Common myeloid progenitor, CD34-positive (primary cell): Measurements from ENCODE around the gene CLK2.

Experiments
- CTCF ChIA-PET: fragments of 350-600 bp; sonication (Branson Sonifier 250); formaldehyde crosslinking; loops from one replicate; lab custom pipeline; 2021; ENCODE audit warnings: antibody characterized with exemption; lab: Charles Lee
- POLR2A ChIA-PET: fragments of 350-600 bp; sonication (Branson Sonifier 250); formaldehyde crosslinking; loops from one replicate; lab custom pipeline; 2021; ENCODE audit warnings: antibody characterized with exemption; lab: Charles Lee
- DNase-seq, 3 donors: peaks; one replicate each; pipeline versions ENCODE4 v3.0.0 to v3.0.0-alpha.2; 2013
- H3K27ac ChIP-seq, 2 experiments: 1 replicate in 1 of 2; 2 replicates in 1 of 2; pipeline ENCODE4 v1.7.0; 2013; ENCODE audit warnings: inconsistent platforms in 2 of 2, low read length in 2 of 2, mild to moderate bottlenecking in 2 of 2, low read depth in 1 of 2, moderate library complexity in 1 of 2; ENCODE audit not compliant: severe bottlenecking in 2 of 2, insufficient read depth in 1 of 2, poor library complexity in 1 of 2
- H3K27me3 ChIP-seq, 5 experiments: replicated peaks in 2 of 5; 1 replicate in 3 of 5; 2 replicates in 2 of 5; pipeline versions ENCODE4 v1.6.1 to v1.7.0; 2013; ENCODE audit warnings: low read length in 4 of 5, mild to moderate bottlenecking in 2 of 5, moderate library complexity in 2 of 5, inconsistent platforms in 1 of 5; ENCODE audit not compliant: insufficient read depth in 5 of 5, control insufficient read depth in 4 of 5
- H3K36me3 ChIP-seq, 4 experiments: 1 replicate in 2 of 4; 2 replicates in 2 of 4; pipeline versions ENCODE4 v1.6.1 to v1.7.0; 2013; ENCODE audit warnings: low read length in 3 of 4, control low read depth in 1 of 4, mild to moderate bottlenecking in 1 of 4; ENCODE audit not compliant: control insufficient read depth in 4 of 4, insufficient read depth in 4 of 4
- H3K4me1 ChIP-seq, 4 experiments: 1 replicate in 3 of 4; 2 replicates in 1 of 4; pipeline versions ENCODE4 v1.6.1 to v1.7.1; 2013; ENCODE audit warnings: low read length in 3 of 4, mild to moderate bottlenecking in 3 of 4, control low read depth in 1 of 4, inconsistent platforms in 1 of 4, moderate library complexity in 1 of 4; ENCODE audit not compliant: control insufficient read depth in 4 of 4, insufficient read depth in 4 of 4; ENCODE audit errors: control extremely low read depth in 1 of 4
- H3K4me3 ChIP-seq, 7 experiments: 1 replicate in 4 of 7; 2 replicates in 3 of 7; pipeline versions ENCODE4 v1.5.1 to v1.7.0; 2013; ENCODE audit warnings: mild to moderate bottlenecking in 7 of 7, low read length in 6 of 7, moderate library complexity in 6 of 7, inconsistent platforms in 2 of 7, low read depth in 2 of 7, control low read depth in 1 of 7; ENCODE audit not compliant: insufficient read depth in 4 of 7, control insufficient read depth in 1 of 7; ENCODE audit errors: extremely low read depth in 1 of 7
- H3K9me3 ChIP-seq, 5 experiments: 1 replicate in 4 of 5; 2 replicates in 1 of 5; pipeline versions ENCODE4 v1.6.1 to v1.7.1; 2013; ENCODE audit warnings: low read length in 4 of 5, mild to moderate bottlenecking in 2 of 5, inconsistent platforms in 1 of 5, low read depth in 1 of 5, moderate library complexity in 1 of 5; ENCODE audit not compliant: control insufficient read depth in 4 of 5, insufficient read depth in 2 of 5; ENCODE audit errors: control extremely low read depth in 1 of 5
- WGBS: methylation state at CpG from one replicate; pipeline ENCODE4 v1.1.5; 2013; ENCODE audit not compliant: insufficient coverage; 5-methylcytosine and 5-hydroxymethylcytosine counted together

CLK2 gene

GRCh38 chr1:155269381-155269780, 3.9 kb downstream of the CLK2 start:
- H3K36me3 ChIP-seq = peaks cover 28 to 62% (median 50%) of the 10 kb centered on the region in 4 experiments
- H3K27ac ChIP-seq = no peak overlapping the region
- no peaks in the 10 kb centered on the region for H3K9me3 ChIP-seq
- 98% methylated on average over 15 of the region's 21 CpGs for WGBS
- ChIA-PET POLR2A (no interaction called here), CTCF (interaction anchor here (5.7 kb wide), 1 partner anchor 18 kb away, joined by 36 read pairs; no protein-coding TSS in a partner anchor)
- DNase-seq = no peak
- peaks cover 5 to 18% (median 13%) of the 10 kb centered on the region in 4 experiments for H3K4me1 ChIP-seq
- no peaks in the 10 kb centered on the region for H3K27me3 ChIP-seq
- H3K4me3 ChIP-seq = no peak overlapping the region

GRCh38 chr1:155268630-155269029, 4.7 kb downstream of the CLK2 start:
- no peak for DNase-seq
- WGBS = 97% methylated on average over 20 of the region's 21 CpGs
- Histone ChIP-seq H3K27me3 (no peaks in the 10 kb centered on the region), H3K4me1 (peaks cover 4 to 14% (median 9%) of the 10 kb centered on the region in 4 experiments), H3K4me3 (no peak overlapping the region), H3K9me3 (no peaks in the 10 kb centered on the region), H3K36me3 (peaks cover 28 to 69% (median 55%) of the 10 kb centered on the region in 4 experiments), H3K27ac (no peak overlapping the region)
- CTCF ChIA-PET = interaction anchor here (1.3 kb wide), 1 partner anchor 39 kb away, joined by 3 read pairs; no protein-coding TSS in a partner anchor
- POLR2A ChIA-PET = no interaction called here

GRCh38 chr1:155267373-155267772, 5.9 kb downstream of the CLK2 start:
- Histone ChIP-seq H3K27ac (no peak overlapping the region), H3K27me3 (no peaks in the 10 kb centered on the region), H3K9me3 (no peaks in the 10 kb centered on the region), H3K4me1 (peaks cover under 1 to 10% (median 4%) of the 10 kb centered on the region in 4 experiments), H3K36me3 (peaks cover 31 to 80% (median 61%) of the 10 kb centered on the region in 4 experiments), H3K4me3 (no peak overlapping the region)
- ChIA-PET POLR2A (no interaction called here), CTCF (interaction anchor here (0.7 to 5.5 kb wide), 6 partner anchors 16 to 100 kb away, joined by 3 to 48 read pairs (median 3); partner anchors contain the start of gene FDPS)
- DNase-seq = no peak
- WGBS = 100% methylated on average over 2 of the region's 2 CpGs

DNA sequence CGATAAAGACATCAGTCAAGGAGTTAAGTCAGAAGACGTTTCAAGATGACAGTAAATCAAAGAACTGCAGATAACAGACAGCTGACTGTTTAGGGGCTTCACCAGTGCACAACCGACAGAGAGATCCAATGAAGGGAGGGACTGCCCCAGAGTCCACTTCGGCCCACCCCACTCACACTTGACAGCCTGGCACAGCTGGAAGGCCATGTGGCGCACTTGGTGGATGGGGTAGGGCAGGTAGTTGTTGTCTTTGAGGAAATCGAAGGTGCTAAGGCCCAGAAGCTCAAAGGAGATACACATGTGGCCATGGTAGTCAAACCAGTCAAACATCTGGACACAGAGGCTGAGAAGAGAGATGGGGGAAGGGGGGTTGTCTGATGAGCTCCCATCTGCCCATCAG, 6.8 kb downstream of the CLK2 start:
- no peak for DNase-seq
- no peak overlapping the region for H3K27ac ChIP-seq
- WGBS = 92% methylated on average over 2 of the region's 6 CpGs
- CTCF ChIA-PET = interaction anchor here (1.7 to 5.5 kb wide), 3 partner anchors 11 to 41 kb away, joined by 6 to 48 read pairs (median 8); partner anchors contain the start of genes ENTREP3 and FDPS
- no peaks in the 10 kb centered on the region for H3K27me3 ChIP-seq
- H3K4me1 ChIP-seq = peaks cover under 1 to 8% (median 4%) of the 10 kb centered on the region in 4 experiments
- H3K9me3 ChIP-seq = no peaks in the 10 kb centered on the region
- POLR2A ChIA-PET = interaction anchor here (0.7 kb wide), 1 partner anchor 17 kb away, joined by 7 read pairs; no protein-coding TSS in a partner anchor
- peaks cover 31 to 80% (median 61%) of the 10 kb centered on the region in 4 experiments for H3K36me3 ChIP-seq
- no peak overlapping the region for H3K4me3 ChIP-seq

GRCh38 chr1:155263067-155263466, 10.2 kb downstream of the CLK2 start:
- 96% methylated on average over 9 of the region's 11 CpGs for WGBS
- peaks cover 21 to 69% (median 50%) of the 10 kb centered on the region in 4 experiments for H3K36me3 ChIP-seq
- peaks cover 2 to 19% (median 15%) of the 10 kb centered on the region in 4 experiments for H3K4me1 ChIP-seq
- peak overlapping the region in 1 of 2 experiments; percentile 82 for H3K27ac ChIP-seq
- H3K9me3 ChIP-seq = no peaks in the 10 kb centered on the region
- DNase-seq = no peak
- no peaks in the 10 kb centered on the region for H3K27me3 ChIP-seq
- POLR2A ChIA-PET = no interaction called here
- CTCF ChIA-PET = interaction anchor here (0.7 to 5.5 kb wide), 5 partner anchors 8 to 25 kb away, joined by 3 to 48 read pairs (median 6); partner anchors contain the start of gene CLK2
- H3K4me3 ChIP-seq = no peak overlapping the region

DNA sequence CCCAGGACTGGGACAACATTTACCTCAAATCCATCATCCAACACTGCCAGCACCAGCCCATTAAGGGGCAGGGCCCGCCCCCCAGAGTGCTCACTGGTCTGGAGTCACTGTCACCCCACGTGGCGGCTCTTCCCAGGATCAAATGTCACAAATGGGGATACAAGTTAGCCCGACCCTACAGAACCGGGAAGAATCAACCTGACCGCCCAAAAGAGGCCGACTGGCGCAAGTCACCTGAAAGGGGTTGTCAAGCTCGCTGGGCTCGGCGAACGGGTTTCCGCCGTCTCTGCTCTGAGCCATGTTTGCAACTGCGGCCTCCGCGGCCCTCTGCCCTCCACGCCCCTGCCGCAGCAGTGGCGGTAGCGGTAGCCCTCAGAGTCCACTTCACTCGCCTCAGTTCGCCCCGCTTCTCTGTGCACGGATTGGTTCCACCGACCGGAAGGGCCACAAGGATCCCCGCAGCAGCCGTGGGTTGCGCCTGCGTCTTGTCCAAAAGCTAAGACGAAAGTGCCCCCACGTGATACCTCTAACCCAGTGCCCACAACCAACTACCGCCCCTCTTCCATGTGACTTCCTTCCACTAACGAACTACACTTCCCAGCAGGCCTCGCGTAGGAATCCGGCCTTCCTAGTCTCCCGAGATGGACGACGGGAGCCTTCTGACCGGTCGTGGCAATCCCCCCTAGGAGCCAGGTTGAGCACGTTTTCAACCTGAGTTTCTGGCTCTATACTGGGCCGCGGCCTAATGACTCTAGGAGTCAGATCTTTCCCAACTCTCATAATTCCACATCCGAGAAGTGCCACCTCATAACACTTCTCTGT, 11.2 kb downstream of the CLK2 start, which contains the start of gene SCAMP3:
TSS of gene SCAMP3 (minus strand) at position 509 of the 822 bp plus-strand sequence. CDS start at position 300, 209 bp downstream.
- Histone ChIP-seq H3K36me3 (peaks cover 13 to 66% (median 44%) of the 10 kb centered on the region in 4 experiments), H3K27ac (peak within 1 kb of the TSS; percentile 68 to 82), H3K27me3 (no peaks in the 10 kb centered on the region), H3K9me3 (no peaks in the 10 kb centered on the region), H3K4me1 (peaks cover 2 to 19% (median 15%) of the 10 kb centered on the region in 4 experiments), H3K4me3 (peak within 1 kb of the TSS; percentile 89 to 97 (median 97))
- POLR2A ChIA-PET = interaction anchor here (0.6 to 1.0 kb wide), 3 partner anchors 11 to 43 kb away, joined by 3 to 5 read pairs (median 5); partner anchors contain the start of gene CLK2
- peak; percentile 91 to 93 (median 91) for DNase-seq
- under 1% methylated on average over 35 of the region's 47 CpGs for WGBS
- CTCF ChIA-PET = interaction anchor here (1.6 to 5.3 kb wide), 4 partner anchors 9 to 60 kb away, joined by 6 to 65 read pairs (median 10); partner anchors contain the start of gene FDPS
